SK-N-MC (cell line): Measurements from ENCODE around the gene DNAH10.

Source experiments
- EZH2 ChIP-seq: fragments of 200-600 bp; sonication (generic); IDR thresholded peaks from one replicate; pipeline ENCODE4 v1.6.1; 2017; ENCODE audit warnings: antibody characterized with exemption
- POLR2AphosphoS5 ChIP-seq: IDR thresholded peaks from 2 replicates; pipeline ENCODE4 v1.6.1; 2012; ENCODE audit warnings: mild to moderate bottlenecking, low read depth, low read length, borderline replicate concordance

DNA sequence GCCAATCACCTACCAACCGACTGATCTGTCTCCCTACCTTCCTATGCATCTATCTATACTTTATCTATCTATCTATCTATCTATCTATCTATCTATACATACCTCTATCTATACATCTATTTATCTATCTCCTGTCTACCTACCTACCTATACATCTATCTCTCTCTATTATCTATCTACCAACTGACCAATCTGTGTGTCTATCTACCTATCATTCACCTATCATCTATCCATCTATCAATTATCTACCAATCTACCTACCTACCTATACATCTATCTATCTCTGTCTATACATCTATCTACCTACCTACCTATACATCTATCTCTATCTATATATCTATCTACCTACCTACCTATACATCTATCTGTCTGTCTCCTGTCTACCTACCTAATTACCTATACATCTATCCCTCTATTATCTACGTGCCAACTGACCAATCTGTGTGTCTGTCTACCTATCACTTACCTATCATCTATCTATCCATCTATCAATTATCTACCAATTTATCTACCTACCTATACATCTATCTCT is 3.5 kb downstream of the DNAH10 start:
- TF ChIP-seq POLR2AphosphoS5 (no peak), EZH2 (no peak)
